ENCODE results near the gene SASH1.

DNA sequence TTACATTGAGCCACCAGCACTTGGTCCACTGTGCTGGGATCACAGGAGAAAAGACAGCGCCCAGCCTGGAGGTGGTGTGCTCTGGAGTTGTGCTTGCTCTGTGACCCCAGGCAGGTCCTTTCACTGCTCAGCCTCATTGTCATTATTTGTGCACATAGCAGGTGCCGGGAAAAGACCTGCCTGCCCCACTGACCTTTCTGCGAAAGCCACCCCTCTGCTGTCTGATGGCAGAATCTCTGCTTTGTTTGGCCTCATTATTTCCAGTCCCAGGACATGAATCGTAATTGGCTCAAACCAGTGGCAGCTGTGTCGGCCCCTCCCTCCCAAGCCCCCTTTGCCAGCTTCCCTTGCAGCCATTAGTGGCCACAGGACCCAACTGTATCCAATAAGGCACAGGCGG, 219.0 kb downstream of the SASH1 start:
- TF ChIP-seq, protein P1, sequence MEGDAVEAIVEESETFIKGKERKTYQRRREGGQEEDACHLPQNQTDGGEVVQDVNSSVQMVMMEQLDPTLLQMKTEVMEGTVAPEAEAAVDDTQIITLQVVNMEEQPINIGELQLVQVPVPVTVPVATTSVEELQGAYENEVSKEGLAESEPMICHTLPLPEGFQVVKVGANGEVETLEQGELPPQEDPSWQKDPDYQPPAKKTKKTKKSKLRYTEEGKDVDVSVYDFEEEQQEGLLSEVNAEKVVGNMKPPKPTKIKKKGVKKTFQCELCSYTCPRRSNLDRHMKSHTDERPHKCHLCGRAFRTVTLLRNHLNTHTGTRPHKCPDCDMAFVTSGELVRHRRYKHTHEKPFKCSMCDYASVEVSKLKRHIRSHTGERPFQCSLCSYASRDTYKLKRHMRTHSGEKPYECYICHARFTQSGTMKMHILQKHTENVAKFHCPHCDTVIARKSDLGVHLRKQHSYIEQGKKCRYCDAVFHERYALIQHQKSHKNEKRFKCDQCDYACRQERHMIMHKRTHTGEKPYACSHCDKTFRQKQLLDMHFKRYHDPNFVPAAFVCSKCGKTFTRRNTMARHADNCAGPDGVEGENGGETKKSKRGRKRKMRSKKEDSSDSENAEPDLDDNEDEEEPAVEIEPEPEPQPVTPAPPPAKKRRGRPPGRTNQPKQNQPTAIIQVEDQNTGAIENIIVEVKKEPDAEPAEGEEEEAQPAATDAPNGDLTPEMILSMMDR (IDR thresholded peaks at IDR 0.05), result no peak
- no peak for TF ChIP-seq POLR2A (IDR thresholded peaks at IDR 0.05)
